Ovary (tissue), 9 donors: ENCODE results near the gene KDM8. TPM values are rescaled to one million over a fixed set of nuclear protein-coding genes. Genes with fewer than 3 reads are reported as not detected.

Experiments
- DNase-seq, 5 donors: peaks; one replicate each; pipeline ENCODE4 v3.0.0-alpha.2; 2019 to 2020
- H3K27ac ChIP-seq, 2 donors: fragments of 200-600 bp; one replicate each; pipeline versions ENCODE4 v1.5.1 to v1.8.0; 2019 to 2022
- H3K27me3 ChIP-seq: fragments of 200-600 bp; one replicate; pipeline ENCODE4 v1.8.0; 2022
- H3K36me3 ChIP-seq: fragments of 200-600 bp; sonication (generic); one replicate; pipeline ENCODE4 v1.5.1; 2019
- H3K4me1 ChIP-seq: one replicate; pipeline ENCODE4 v1.8.1; 2013; ENCODE audit warnings: mild to moderate bottlenecking, moderate library complexity; ENCODE audit not compliant: insufficient read depth
- H3K4me3 ChIP-seq: fragments of 200-600 bp; sonication (generic); one replicate; pipeline ENCODE4 v1.5.1; 2017
- H3K9me3 ChIP-seq, 2 donors: fragments of 200-600 bp in 1 of 2; sonication (generic) in 1 of 2; one replicate each; pipeline versions ENCODE4 v1.5.1 to v1.8.1; 2013 to 2019; ENCODE audit warnings: mild to moderate bottlenecking in 1 of 2, moderate library complexity in 1 of 2
- EP300 ChIP-seq: sonication (generic); formaldehyde crosslinking; IDR thresholded peaks from one replicate; pipeline ENCODE4 v1.6.1; 2017; ENCODE audit warnings: antibody characterized with exemption
- POLR2A ChIP-seq: fragments of 450-650 bp; IDR thresholded peaks from one replicate; pipeline ENCODE4 v1.6.1; 2017; ENCODE audit warnings: antibody characterized with exemption, mild to moderate bottlenecking, moderate library complexity
- WGBS, 3 donors: extraction: QIAGEN DNeasy Blood & Tissue Kit in 1 of 3; methylation state at CpG; one replicate each; pipeline versions ENCODE4 v1.1.5 to v1.1.7; 2013 to 2017; 5-methylcytosine and 5-hydroxymethylcytosine counted together
- intact Hi-C, 4 donors: fragments of 100-400 bp; cut with DNase I; formaldehyde crosslinking; loops; one replicate each; pipeline versions ENCODE4 v1.11.0 to v1.15.1; 2022 to 2023
- polyA plus RNA-seq, 2 donors: library from polyadenylated mRNA; stranded (reverse); fragments of 200-250 nt in 1 of 2; fragments of 350-450 nt in 1 of 2; fragmentation: Illumina TruSeq in 1 of 2; extraction: RNeasy Lipid Tissue Mini Kit (QIAGEN cat#74804) in 1 of 2; gene quantifications; one replicate each; pipeline ENCODE4 v1.2.3, GENCODE V29; 2013 to 2014
- total RNA-seq, 7 donors: library from RNA; depleted of rRNA in 2 of 7; stranded (reverse); fragments of >200 nt in 2 of 7; fragmentation: NEBNext Ultra II Directional in 3 of 7; extraction: Animal tissue kit (Norgen Biotek cat#: 25700) in 3 of 7; gene quantifications; one replicate each; pipeline versions ENCODE4 v1.1.0 to v1.2.4, GENCODE V29; 2016 to 2023
- TF ChIP-seq, protein P1 (sequence below), 3 donors: fragments of 450-650 bp in 2 of 3; fragments of 200-600 bp in 1 of 3; IDR thresholded peaks; one replicate each; pipeline versions ENCODE4 v1.5.1 to v1.8.0; 2016 to 2022; ENCODE audit warnings: antibody characterized with exemption in 3 of 3, mild to moderate bottlenecking in 1 of 3
- donor health status: DM: no; HTN: no; CAD: no; lungs with moderate emphysema.
- donor health status: DM: no; HTN: no; CAD: no.
- donor health status: Bipolar disorder and iron deficiency.
- donor health status: DM: yes; HTN: yes; CAD: no.
- donor health status: DM: no; HTN: no; CAD: no.
- donor health status: DM: yes; HTN: yes; CAD: no.

The KDM8 gene
- total and polyA plus RNA-seq, 9 donors = 3.7 to 11.0 (median 5.0) TPM

DNA sequence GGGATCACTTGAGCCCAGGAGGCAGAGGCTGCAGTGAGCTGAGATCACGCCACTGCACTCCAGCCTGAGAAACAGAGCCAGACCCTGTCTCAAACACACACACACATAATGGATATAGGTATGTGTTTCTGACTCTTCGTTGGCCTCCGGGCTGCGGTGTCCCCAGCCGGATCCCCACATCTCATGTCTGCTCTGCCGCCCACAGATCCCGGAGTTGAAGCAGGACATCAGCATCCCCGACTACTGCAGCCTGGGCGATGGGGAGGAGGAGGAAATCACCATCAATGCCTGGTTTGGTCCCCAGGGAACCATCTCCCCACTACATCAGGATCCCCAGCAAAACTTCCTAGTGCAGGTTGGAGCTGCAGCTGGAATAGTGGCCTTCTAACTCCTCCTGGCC, 15.4 kb downstream of the KDM8 start:
- TF ChIP-seq, protein P1, sequence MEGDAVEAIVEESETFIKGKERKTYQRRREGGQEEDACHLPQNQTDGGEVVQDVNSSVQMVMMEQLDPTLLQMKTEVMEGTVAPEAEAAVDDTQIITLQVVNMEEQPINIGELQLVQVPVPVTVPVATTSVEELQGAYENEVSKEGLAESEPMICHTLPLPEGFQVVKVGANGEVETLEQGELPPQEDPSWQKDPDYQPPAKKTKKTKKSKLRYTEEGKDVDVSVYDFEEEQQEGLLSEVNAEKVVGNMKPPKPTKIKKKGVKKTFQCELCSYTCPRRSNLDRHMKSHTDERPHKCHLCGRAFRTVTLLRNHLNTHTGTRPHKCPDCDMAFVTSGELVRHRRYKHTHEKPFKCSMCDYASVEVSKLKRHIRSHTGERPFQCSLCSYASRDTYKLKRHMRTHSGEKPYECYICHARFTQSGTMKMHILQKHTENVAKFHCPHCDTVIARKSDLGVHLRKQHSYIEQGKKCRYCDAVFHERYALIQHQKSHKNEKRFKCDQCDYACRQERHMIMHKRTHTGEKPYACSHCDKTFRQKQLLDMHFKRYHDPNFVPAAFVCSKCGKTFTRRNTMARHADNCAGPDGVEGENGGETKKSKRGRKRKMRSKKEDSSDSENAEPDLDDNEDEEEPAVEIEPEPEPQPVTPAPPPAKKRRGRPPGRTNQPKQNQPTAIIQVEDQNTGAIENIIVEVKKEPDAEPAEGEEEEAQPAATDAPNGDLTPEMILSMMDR (IDR thresholded peaks at IDR 0.05) = no peak
- no peak for TF ChIP-seq EP300
- Histone ChIP-seq H3K9me3 (no peaks in the 10 kb centered on the region), H3K27me3 (no peaks in the 10 kb centered on the region), H3K27ac (no peak overlapping the region), H3K4me1 (peaks cover 9% of the 10 kb centered on the region), H3K36me3 (no peaks in the 10 kb centered on the region), H3K4me3 (no peak overlapping the region)
- intact Hi-C loops = no loop called here
- WGBS, 3 donors = 91 to 96% (median 94%) methylated on average over 9 of the region's 9 CpGs
- DNase-seq = no peak

DNA sequence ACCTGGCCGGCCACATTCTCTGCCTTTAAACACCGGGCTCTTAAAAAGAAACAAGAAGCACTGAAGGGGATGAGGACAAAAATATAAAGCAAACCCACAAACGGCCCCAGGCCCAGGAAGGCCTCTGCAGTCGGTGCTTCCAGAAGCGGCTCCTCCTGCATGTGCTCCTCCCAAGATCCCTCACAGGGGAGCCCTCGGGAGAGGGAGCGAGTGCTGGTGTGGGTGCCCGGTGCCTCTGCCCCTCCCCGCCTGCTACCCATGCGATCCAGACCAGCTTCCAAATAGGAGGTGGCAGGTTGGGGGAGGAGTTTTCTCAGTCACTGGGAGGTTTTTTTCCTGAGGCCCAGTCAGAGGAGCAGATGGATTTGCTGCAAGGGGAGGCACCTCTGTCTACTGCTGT, 15.8 kb downstream of the KDM8 start:
- Histone ChIP-seq H3K27ac (no peak overlapping the region), H3K9me3 (no peaks in the 10 kb centered on the region), H3K27me3 (no peaks in the 10 kb centered on the region), H3K36me3 (no peaks in the 10 kb centered on the region), H3K4me1 (peaks cover 9% of the 10 kb centered on the region), H3K4me3 (no peak overlapping the region)
- intact Hi-C loops = no loop called here
- TF ChIP-seq EP300 = no peak
- no peak for TF ChIP-seq POLR2A
- TF ChIP-seq, protein P1 (IDR thresholded peaks at IDR 0.05) = no peak
- 70 to 75% (median 74%) methylated on average over 10 of the region's 10 CpGs for WGBS, 3 donors
- peak in 1 of 5 donors; percentile 5 for DNase-seq

DNA sequence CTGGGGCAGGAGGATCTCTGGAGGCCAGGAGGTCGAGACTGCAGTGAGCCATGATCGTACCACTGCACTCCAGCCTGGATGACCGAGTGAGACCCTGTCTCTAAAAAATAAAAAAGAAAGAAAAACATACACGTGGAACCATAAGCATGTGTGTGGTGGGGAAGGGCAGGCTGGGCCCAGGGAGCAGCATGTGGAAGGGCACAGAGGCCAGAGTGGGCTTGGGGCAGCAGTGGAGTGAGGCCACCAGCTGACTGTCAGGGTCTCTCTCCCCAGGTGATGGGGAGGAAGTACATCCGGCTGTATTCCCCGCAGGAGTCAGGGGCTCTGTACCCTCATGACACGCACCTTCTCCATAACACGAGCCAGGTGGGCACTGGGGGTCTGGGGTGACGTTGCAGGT, 16.8 kb downstream of the KDM8 start:
- H3K27ac ChIP-seq = no peak overlapping the region
- 84 to 85% (median 84%) methylated on average over 9 of the region's 9 CpGs for WGBS, 3 donors
- TF ChIP-seq, protein P1 (IDR thresholded peaks at IDR 0.05) = no peak
- TF ChIP-seq POLR2A = no peak
- TF ChIP-seq EP300 = no peak
- no peak for DNase-seq
- peaks cover 9% of the 10 kb centered on the region for H3K4me1 ChIP-seq
- intact Hi-C loops = no loop called here
- H3K36me3 ChIP-seq = no peaks in the 10 kb centered on the region
- no peaks in the 10 kb centered on the region for H3K27me3 ChIP-seq
- H3K4me3 ChIP-seq = no peak overlapping the region
- H3K9me3 ChIP-seq = no peaks in the 10 kb centered on the region

DNA sequence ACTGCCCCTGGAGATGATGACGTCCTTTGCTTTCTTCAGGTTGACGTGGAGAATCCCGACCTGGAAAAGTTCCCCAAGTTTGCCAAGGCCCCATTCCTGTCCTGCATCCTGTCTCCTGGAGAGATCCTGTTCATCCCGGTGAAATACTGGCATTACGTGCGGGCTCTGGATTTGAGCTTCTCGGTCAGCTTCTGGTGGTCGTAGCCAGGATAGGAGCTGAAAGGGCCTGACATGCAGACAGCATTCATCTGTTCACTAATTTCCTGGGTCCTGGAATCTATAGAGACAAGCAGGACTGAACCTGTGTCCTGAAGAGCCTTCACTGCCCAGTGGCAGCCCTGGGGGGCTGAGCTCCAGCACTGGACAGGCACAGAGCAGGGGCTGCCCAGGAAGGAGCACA, 17.2 kb downstream of the KDM8 start:
- Histone ChIP-seq H3K4me3 (no peak overlapping the region), H3K27ac (no peak overlapping the region), H3K4me1 (peaks cover 9% of the 10 kb centered on the region), H3K27me3 (no peaks in the 10 kb centered on the region), H3K36me3 (no peaks in the 10 kb centered on the region), H3K9me3 (no peaks in the 10 kb centered on the region)
- DNase-seq = peak in 1 of 5 donors; percentile 6
- 88 to 93% (median 92%) methylated on average over 8 of the region's 8 CpGs for WGBS, 3 donors
- TF ChIP-seq EP300 (no peak), POLR2A (no peak)
- TF ChIP-seq, protein P1 (IDR thresholded peaks at IDR 0.05) = no peak
- intact Hi-C loops = no loop called here

DNA sequence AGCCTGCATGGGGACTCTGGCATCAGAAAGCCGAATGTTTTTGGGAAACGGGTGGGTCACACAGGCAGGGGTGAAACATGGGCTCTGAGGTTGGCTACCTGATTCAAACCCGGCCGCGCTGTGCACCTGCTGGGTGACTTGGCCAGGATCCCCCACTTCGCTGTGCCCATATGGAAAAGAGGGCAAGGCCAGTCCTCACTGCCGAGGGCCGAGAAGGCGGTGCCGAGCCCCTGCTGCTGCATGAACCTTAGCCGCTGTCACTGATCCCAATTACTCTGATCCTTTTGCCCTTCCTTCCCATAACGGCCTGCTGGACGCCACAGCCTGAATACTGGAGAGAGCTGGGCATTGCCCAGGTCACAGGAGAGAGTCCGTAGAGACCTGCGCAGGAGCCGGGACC, 17.7 kb downstream of the KDM8 start:
- H3K4me1 ChIP-seq = peaks cover 9% of the 10 kb centered on the region
- H3K36me3 ChIP-seq = no peaks in the 10 kb centered on the region
- H3K27ac ChIP-seq = no peak overlapping the region
- intact Hi-C loops = no loop called here
- H3K4me3 ChIP-seq = no peak overlapping the region
- no peaks in the 10 kb centered on the region for H3K9me3 ChIP-seq
- TF ChIP-seq EP300 (no peak), POLR2A (no peak)
- TF ChIP-seq, protein P1 (IDR thresholded peaks at IDR 0.05) = no peak
- DNase-seq = no peak
- no peaks in the 10 kb centered on the region for H3K27me3 ChIP-seq
- WGBS, 3 donors = 90 to 94% (median 93%) methylated on average over 16 of the region's 16 CpGs
